Lower lobe of right lung (tissue), 2 donors: ENCODE data around the gene COA1. TPM values are rescaled to one million over a fixed set of nuclear protein-coding genes. Genes with fewer than 3 reads are reported as not detected.

ENCODE experiments used
- ATAC-seq, 2 donors: fragments of 200-7000 bp; cut with Tn5 transposase; one replicate each; pipeline ENCODE4 v1.9.1; 2020 to 2022; ENCODE audit warnings: mild to moderate bottlenecking in 2 of 2, moderate library complexity in 2 of 2
- DNase-seq: peaks from one replicate; pipeline ENCODE4 v3.0.0-alpha.2; 2020
- H3K27ac ChIP-seq: fragments of 200-600 bp; one replicate; pipeline ENCODE4 v1.8.0; 2022
- H3K27me3 ChIP-seq: fragments of 200-600 bp; one replicate; pipeline ENCODE4 v1.8.0; 2022; ENCODE audit warnings: low read depth
- H3K36me3 ChIP-seq: fragments of 200-600 bp; one replicate; pipeline ENCODE4 v1.8.0; 2022; ENCODE audit warnings: mild to moderate bottlenecking
- H3K4me1 ChIP-seq: fragments of 200-600 bp; one replicate; pipeline ENCODE4 v1.8.0; 2022
- H3K4me3 ChIP-seq: fragments of 200-600 bp; one replicate; pipeline ENCODE4 v1.8.0; 2022; ENCODE audit warnings: mild to moderate bottlenecking
- H3K9me3 ChIP-seq: fragments of 200-600 bp; one replicate; pipeline ENCODE4 v1.8.0; 2022
- intact Hi-C: fragments of 100-400 bp; cut with DNase I; formaldehyde crosslinking; loops from one replicate; pipeline ENCODE4 v1.11.0; 2022
- total RNA-seq: library from RNA; stranded (reverse); fragmentation: NEBNext Ultra II Directional; extraction: Animal tissue kit (Norgen Biotek cat#: 25700); gene quantifications from one replicate; pipeline ENCODE4 v1.2.1, GENCODE V29; 2021
- TF ChIP-seq, protein P1 (sequence below): fragments of 200-600 bp; IDR thresholded peaks from one replicate; pipeline ENCODE4 v1.8.0; 2022; ENCODE audit warnings: antibody characterized with exemption, mild to moderate bottlenecking
- donor health status: DM: no; HTN: yes; CAD: no; lungs with severe emphysema.

The COA1 gene
- total RNA-seq, 1 donor from 2014 or later: 43.3 TPM

DNA sequence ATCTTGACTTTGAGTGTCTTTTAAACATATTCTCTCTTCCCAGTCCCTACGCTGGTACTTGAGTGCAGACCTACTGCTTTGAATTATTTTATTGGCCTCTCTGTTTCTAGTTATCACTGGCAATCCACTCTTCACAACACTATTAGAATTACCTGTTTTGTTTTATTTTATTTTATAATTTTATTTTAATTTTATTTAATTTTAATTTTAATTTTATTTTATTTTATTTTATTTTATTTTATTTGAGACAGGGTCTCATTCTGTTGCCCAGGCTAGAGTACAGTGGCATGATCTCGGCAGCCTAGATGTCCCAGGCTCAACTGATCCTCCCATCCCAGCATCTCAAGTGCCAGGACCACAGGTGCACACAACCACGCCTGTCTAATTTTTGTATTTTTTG is 139.6 kb downstream of the COA1 start:
- no peaks in the 10 kb centered on the region for H3K36me3 ChIP-seq
- no peak for ATAC-seq
- no peak overlapping the region for H3K27ac ChIP-seq
- peaks cover 18% of the 10 kb centered on the region for H3K4me1 ChIP-seq
- TF ChIP-seq, protein P1, sequence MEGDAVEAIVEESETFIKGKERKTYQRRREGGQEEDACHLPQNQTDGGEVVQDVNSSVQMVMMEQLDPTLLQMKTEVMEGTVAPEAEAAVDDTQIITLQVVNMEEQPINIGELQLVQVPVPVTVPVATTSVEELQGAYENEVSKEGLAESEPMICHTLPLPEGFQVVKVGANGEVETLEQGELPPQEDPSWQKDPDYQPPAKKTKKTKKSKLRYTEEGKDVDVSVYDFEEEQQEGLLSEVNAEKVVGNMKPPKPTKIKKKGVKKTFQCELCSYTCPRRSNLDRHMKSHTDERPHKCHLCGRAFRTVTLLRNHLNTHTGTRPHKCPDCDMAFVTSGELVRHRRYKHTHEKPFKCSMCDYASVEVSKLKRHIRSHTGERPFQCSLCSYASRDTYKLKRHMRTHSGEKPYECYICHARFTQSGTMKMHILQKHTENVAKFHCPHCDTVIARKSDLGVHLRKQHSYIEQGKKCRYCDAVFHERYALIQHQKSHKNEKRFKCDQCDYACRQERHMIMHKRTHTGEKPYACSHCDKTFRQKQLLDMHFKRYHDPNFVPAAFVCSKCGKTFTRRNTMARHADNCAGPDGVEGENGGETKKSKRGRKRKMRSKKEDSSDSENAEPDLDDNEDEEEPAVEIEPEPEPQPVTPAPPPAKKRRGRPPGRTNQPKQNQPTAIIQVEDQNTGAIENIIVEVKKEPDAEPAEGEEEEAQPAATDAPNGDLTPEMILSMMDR: no peak
- H3K27me3 ChIP-seq: no peaks in the 10 kb centered on the region
- no peak for DNase-seq
- H3K9me3 ChIP-seq: no peaks in the 10 kb centered on the region
- intact Hi-C loops: no loop called here
- H3K4me3 ChIP-seq: no peak overlapping the region

Other genes starting within 250 kb of the COA1 start
- 27.1 TPM for gene STK17A, start 146.4 kb downstream of the COA1 start, total RNA-seq
- 106 TPM for gene BLVRA, start 29.2 kb upstream of the COA1 start, total RNA-seq
- 58.2 TPM for gene MRPS24, start 140.0 kb upstream of the COA1 start, total RNA-seq
- gene URGCP, start 177.1 kb upstream of the COA1 start, total RNA-seq: 26.1 TPM
- 21.3 TPM for gene UBE2D4, start 196.9 kb upstream of the COA1 start, total RNA-seq